ENCODE results near the gene AP3S2. TPM values are rescaled to one million over a fixed set of nuclear protein-coding genes. Genes with fewer than 3 reads are reported as not detected.
A peak's percentile ranks its signal among the peaks of the same experiment; 100 is the strongest.

Gene AP3S2
- total and polyA plus RNA-seq, 2 of the 8 experiments (the other 6 are each of a cell fraction or from before 2014, with no cell fraction given) = 19.2 to 45.4 TPM

DNA sequence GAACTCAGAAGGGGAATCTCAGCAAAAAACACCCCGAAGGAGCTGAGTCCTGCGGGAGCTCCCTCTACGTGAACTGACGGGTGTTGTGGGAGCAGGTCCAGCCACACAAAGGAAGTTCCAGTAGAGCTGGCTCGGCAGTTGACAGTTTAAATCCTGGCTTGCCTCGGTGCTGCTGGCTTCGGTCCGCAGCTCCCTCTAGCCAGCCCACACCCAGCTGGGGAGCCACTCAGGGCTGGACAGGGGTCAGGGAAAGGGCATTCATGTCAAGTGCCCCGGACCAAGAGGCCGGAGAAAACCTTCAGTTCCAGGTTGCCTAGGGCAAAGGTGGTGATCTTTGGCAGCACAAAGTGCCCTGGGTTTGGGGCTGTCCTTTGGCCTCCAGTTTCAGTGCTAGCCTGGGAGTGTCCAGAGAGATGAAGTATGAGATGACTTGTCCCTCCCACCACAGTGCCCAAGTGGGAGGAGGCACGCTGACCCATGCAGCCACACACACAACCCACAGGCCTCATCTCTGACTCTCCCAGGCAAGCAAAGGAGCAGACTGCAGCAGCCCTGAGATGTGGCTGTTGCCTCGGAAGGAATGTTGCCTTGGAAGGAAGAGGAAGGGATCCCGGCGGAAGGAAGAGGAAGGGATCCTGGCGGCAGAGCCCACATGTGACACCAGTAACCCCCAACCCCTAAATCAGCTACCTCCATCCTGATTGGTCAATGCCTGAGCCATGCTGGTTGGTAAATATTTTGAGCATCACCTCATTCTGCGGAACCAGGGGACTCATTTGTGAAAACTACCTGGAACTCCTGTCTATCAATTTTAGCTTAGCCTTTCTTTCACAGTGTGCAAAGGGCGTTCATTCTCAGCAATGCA is 65.3 kb downstream of the AP3S2 start:
- no peaks in the 10 kb centered on the region for H3K79me2 ChIP-seq (ENCODE audit: control insufficient read depth in 1 of 2, insufficient read depth in 2 of 2, low read length in 2 of 2)
- no peaks in the 10 kb centered on the region for H3K9me3 ChIP-seq (ENCODE audit: insufficient read depth in 2 of 2, low read depth in 1 of 2, low read length in 1 of 2)
- H4K5ac ChIP-seq (ENCODE audit: insufficient read length, low read depth, low read length) = no peak overlapping the region
- no peak overlapping the region for H3K4ac ChIP-seq (replicated peaks; ENCODE audit: insufficient read length, low read depth, low read length)
- no peak overlapping the region for H2BK12ac ChIP-seq (ENCODE audit: low read depth, low read length)
- no peak overlapping the region for H3K14ac ChIP-seq (ENCODE audit: insufficient read length)
- DNase-seq (ENCODE audit: low read depth in 1 of 2, low spot score in 2 of 2) (no peak), FAIRE-seq (no peak)
- no peak overlapping the region for H3K23ac ChIP-seq (ENCODE audit: insufficient read length)
- ChIA-PET CTCF (ENCODE audit: partially characterized antibody) (interaction anchor here (0.5 to 6.9 kb wide), 11 partner anchors 8 to 110 kb away, joined by 3 to 35 read pairs (median 4); no protein-coding TSS in a partner anchor), POLR2A (ENCODE audit: partially characterized antibody) (interaction anchor here (2.1 kb wide), 1 partner anchor 9 kb away, joined by 5 read pairs; no protein-coding TSS in a partner anchor)
- no peak overlapping the region for H2BK120ac ChIP-seq (replicated peaks; ENCODE audit: low read depth, low read length)
- H2AFZ ChIP-seq (ENCODE audit: low read length) = no peak overlapping the region
- H3K79me1 ChIP-seq (ENCODE audit: low read depth, low read length) = no peaks in the 10 kb centered on the region
- no peak overlapping the region for H4K91ac ChIP-seq (replicated peaks; ENCODE audit: insufficient read length, low read length)
- H2BK5ac ChIP-seq (ENCODE audit: low read depth, low read length) = no peak overlapping the region
- peak overlapping the region; percentile 45; the same call in 1 of the 2 replicates for H4K8ac ChIP-seq (ENCODE audit: extremely low read depth, insufficient read depth, low read length)
- H3K27me3 ChIP-seq (replicated peaks in 1 of 4; ENCODE audit: control insufficient read depth in 3 of 4, extremely low read depth in 1 of 4, insufficient read depth in 3 of 4, low read length in 3 of 4) = no peaks in the 10 kb centered on the region
- no peaks in the 10 kb centered on the region for H3K23me2 ChIP-seq (ENCODE audit: low read depth, low read length)
- H3K4me1 ChIP-seq (replicated peaks in 1 of 4; ENCODE audit: control insufficient read depth in 3 of 4, insufficient read depth in 4 of 4, low read length in 3 of 4) = peaks cover 0 to 9% (median 2%) of the 10 kb centered on the region in 4 experiments; a peak in 2 of 7 replicates
- H3K9ac ChIP-seq (replicated peaks in 1 of 4; ENCODE audit: extremely low read depth in 1 of 4, low read depth in 3 of 4, low read length in 3 of 4) = no peak overlapping the region
- no peak overlapping the region for H2AK5ac ChIP-seq (ENCODE audit: low read depth, low read length)
- WGBS, 2 experiments (ENCODE audit: extremely low coverage in 1 of 2, insufficient coverage in 1 of 2, insufficient read length in 1 of 2, insufficient replicate concordance in 2 of 2, low coverage in 1 of 2, low lambda C conversion rate in 2 of 2, missing lambda C conversion rate in 1 of 2) = 80% methylated on average over 15 of the region's 17 CpGs; no CpG with 5 or more reads in 1 of the 2 experiments
- H2BK15ac ChIP-seq (ENCODE audit: low read length) = 0 out of 2 replicates have a peak overlapping the region, but pooled peaks have one; percentile 9
- H2BK20ac ChIP-seq (ENCODE audit: low read length) = no peak overlapping the region
- no peak overlapping the region for H3K4me2 ChIP-seq (ENCODE audit: insufficient read depth in 1 of 2, low read depth in 2 of 2, low read length in 2 of 2)
- peaks cover 0 to 8% (median 0%) of the 10 kb centered on the region in 4 experiments; a peak in 5 of 8 replicates for H3K36me3 ChIP-seq (ENCODE audit: control insufficient read depth in 2 of 4, insufficient read depth in 4 of 4, low read length in 3 of 4)
- no peak overlapping the region for H3K56ac ChIP-seq (replicated peaks; ENCODE audit: insufficient read length, low read depth, low read length)
- no peak overlapping the region for H3K4me3 ChIP-seq (ENCODE audit: extremely low read depth in 1 of 4, insufficient read depth in 2 of 4, low read depth in 3 of 4, low read length in 4 of 4)
- no peak overlapping the region for H3K27ac ChIP-seq (ENCODE audit: low read depth, low read length)
- H4K20me1 ChIP-seq (replicated peaks in 1 of 2; ENCODE audit: control insufficient read depth in 1 of 2, insufficient read depth in 2 of 2, low read length in 2 of 2) = peaks cover 0 to 4% of the 10 kb centered on the region in 2 experiments
- no peak overlapping the region for H3K18ac ChIP-seq (ENCODE audit: extremely low read depth, low read length)
- no peak for TF ChIP-seq PHF8 (conservative IDR thresholded peaks at IDR 0.05; ENCODE audit: low read depth, low read length)
- TF ChIP-seq RNF2 (IDR thresholded peaks at IDR 0.05; ENCODE audit: borderline replicate concordance, low read depth, low read length, missing control alignments, poor library complexity, severe bottlenecking) = no peak
- no peak for TF ChIP-seq CBX5 (IDR thresholded peaks at IDR 0.05; ENCODE audit: low read depth, low read length)
- no peak for TF ChIP-seq SRF (IDR thresholded peaks at IDR 0.05; ENCODE audit: low read depth, low read length)
- TF ChIP-seq KDM1A (IDR thresholded peaks at IDR 0.05; ENCODE audit: borderline replicate concordance, low read length) = no peak
- TF ChIP-seq CBX8 (IDR thresholded peaks at IDR 0.05; ENCODE audit: borderline replicate concordance, low read depth, low read length) = no peak
- TF ChIP-seq ATF2 (IDR thresholded peaks at IDR 0.05; ENCODE audit: low read length) = no peak
- TF ChIP-seq POU5F1 (IDR thresholded peaks at IDR 0.05; ENCODE audit: low read depth, low read length) = no peak
